Loucy (cell line): ENCODE measurements around the gene MTPN.

Source experiments
- H2AFZ ChIP-seq: fragments of 200-600 bp; sonication (generic); 2 replicates; pipeline ENCODE4 v1.6.0; 2016; ENCODE audit warnings: antibody characterized with exemption, mild to moderate bottlenecking, low read length, moderate library complexity
- H3F3A ChIP-seq: fragments of 200-600 bp; 2 replicates; pipeline ENCODE4 v1.6.0; 2016; ENCODE audit warnings: antibody characterized with exemption, low read depth, mild to moderate bottlenecking
- H3K27me3 ChIP-seq: fragments of 200-600 bp; sonication (generic); 2 replicates; pipeline ENCODE4 v1.6.1; 2014; ENCODE audit warnings: low read length, mild to moderate bottlenecking; ENCODE audit not compliant: insufficient read depth, poor library complexity, severe bottlenecking
- H3K36me3 ChIP-seq: fragments of 200-600 bp; sonication (generic); 2 replicates; pipeline ENCODE4 v1.6.1; 2016; ENCODE audit warnings: low read length; ENCODE audit not compliant: insufficient read depth
- H3K4me1 ChIP-seq: fragments of 200-600 bp; sonication (generic); 2 replicates; pipeline ENCODE4 v1.5.1; 2014; ENCODE audit warnings: low read length, mild to moderate bottlenecking; ENCODE audit not compliant: insufficient read depth, poor library complexity, severe bottlenecking
- H3K4me2 ChIP-seq: fragments of 200-600 bp; sonication (generic); 2 replicates; pipeline ENCODE4 v1.6.0; 2014; ENCODE audit warnings: antibody characterized with exemption, low read length, low read depth, mild to moderate bottlenecking; ENCODE audit not compliant: poor library complexity, severe bottlenecking
- H3K4me3 ChIP-seq: fragments of 200-600 bp; sonication (generic); 2 replicates; pipeline ENCODE4 v1.5.1; 2014; ENCODE audit warnings: low read length, mild to moderate bottlenecking, mixed read lengths; ENCODE audit not compliant: poor library complexity, severe bottlenecking
- H3K79me2 ChIP-seq: fragments of 200-600 bp; sonication (generic); 2 replicates; pipeline ENCODE4 v1.6.1; 2014; ENCODE audit warnings: low read length; ENCODE audit not compliant: insufficient read depth
- H3K9ac ChIP-seq: fragments of 200-600 bp; sonication (generic); 2 replicates; pipeline ENCODE4 v1.6.0; 2014; ENCODE audit warnings: mild to moderate bottlenecking, low read depth, low read length, moderate library complexity; ENCODE audit not compliant: poor library complexity, severe bottlenecking
- H3K9me2 ChIP-seq: fragments of 200-600 bp; sonication (generic); replicated peaks from 2 replicates; pipeline ENCODE4 v1.6.1; 2016; ENCODE audit warnings: low read depth, low read length, mixed read lengths
- H3K9me3 ChIP-seq: fragments of 200-600 bp; sonication (generic); 2 replicates; pipeline ENCODE4 v1.6.1; 2014; ENCODE audit warnings: mild to moderate bottlenecking, antibody characterized with exemption, low read length, low read depth; ENCODE audit not compliant: insufficient read depth
- H4K20me1 ChIP-seq: fragments of 200-600 bp; sonication (generic); 2 replicates; pipeline ENCODE4 v1.6.0; 2014; ENCODE audit warnings: antibody characterized with exemption, low read length, mild to moderate bottlenecking; ENCODE audit not compliant: insufficient read depth, poor library complexity, severe bottlenecking
- CTCF ChIP-seq: fragments of 200-600 bp; sonication (generic); conservative IDR thresholded peaks from 2 replicates; pipeline ENCODE4 v1.5.1; 2014; ENCODE audit warnings: mild to moderate bottlenecking, antibody characterized with exemption, low read length
- EZH2phosphoT487 ChIP-seq: fragments of 200-600 bp; IDR thresholded peaks from 2 replicates; pipeline ENCODE4 v1.6.1; 2018; ENCODE audit warnings: antibody characterized with exemption, mild to moderate bottlenecking, moderate library complexity, borderline replicate concordance

Gene MTPN

GRCh38 chr7:135913404-135913803, 63.8 kb downstream of the MTPN start:
- Histone ChIP-seq H3K27me3 (no peaks in the 10 kb centered on the region), H2AFZ (no peak overlapping the region), H3K4me1 (no peaks in the 10 kb centered on the region), H4K20me1 (no peaks in the 10 kb centered on the region), H3F3A (no peaks in the 10 kb centered on the region), H3K9me2 (no peaks in the 10 kb centered on the region), H3K9me3 (no peaks in the 10 kb centered on the region), H3K4me3 (no peak overlapping the region), H3K9ac (no peak overlapping the region), H3K4me2 (no peak overlapping the region), H3K36me3 (no peaks in the 10 kb centered on the region), H3K79me2 (no peaks in the 10 kb centered on the region)
- TF ChIP-seq CTCF (no peak), EZH2phosphoT487 (no peak)

GRCh38 chr7:135911099-135911498, 66.1 kb downstream of the MTPN start:
- H3K79me2 ChIP-seq, result no peaks in the 10 kb centered on the region
- no peaks in the 10 kb centered on the region for H3K9me3 ChIP-seq
- H3K9me2 ChIP-seq, result no peaks in the 10 kb centered on the region
- H3F3A ChIP-seq, result no peaks in the 10 kb centered on the region
- no peaks in the 10 kb centered on the region for H3K27me3 ChIP-seq
- no peak overlapping the region for H3K4me3 ChIP-seq
- H4K20me1 ChIP-seq, result no peaks in the 10 kb centered on the region
- no peak overlapping the region for H3K9ac ChIP-seq
- H3K36me3 ChIP-seq, result no peaks in the 10 kb centered on the region
- H3K4me1 ChIP-seq, result no peaks in the 10 kb centered on the region
- no peak overlapping the region for H2AFZ ChIP-seq
- H3K4me2 ChIP-seq, result no peak overlapping the region
- no peak for TF ChIP-seq CTCF
- TF ChIP-seq EZH2phosphoT487, result no peak

GRCh38 chr7:135910393-135911036, 66.6 kb downstream of the MTPN start:
- Histone ChIP-seq H3K9me3 (no peaks in the 10 kb centered on the region), H3K4me1 (peaks cover 4% of the 10 kb centered on the region), H3F3A (no peaks in the 10 kb centered on the region), H3K27me3 (no peaks in the 10 kb centered on the region), H3K4me3 (no peak overlapping the region), H3K9ac (no peak overlapping the region), H3K79me2 (no peaks in the 10 kb centered on the region), H3K36me3 (no peaks in the 10 kb centered on the region), H3K9me2 (no peaks in the 10 kb centered on the region), H3K4me2 (no peak overlapping the region), H4K20me1 (no peaks in the 10 kb centered on the region), H2AFZ (no peak overlapping the region)
- TF ChIP-seq CTCF (no peak), EZH2phosphoT487 (no peak)
